A673 (cell line): ENCODE data around the gene CCR4.

ENCODE experiments used
- EZH2 ChIP-seq: fragments of 200-600 bp; sonication (generic); IDR thresholded peaks from 2 replicates; pipeline ENCODE4 v1.6.1; 2017; ENCODE audit warnings: borderline replicate concordance, low read depth, mild to moderate bottlenecking, mixed read lengths, antibody characterized with exemption, low read length; ENCODE audit not compliant: poor library complexity, severe bottlenecking
- TF ChIP-seq, protein P1 (sequence below): fragments of 300-800, 200-600 bp; sonication (generic); conservative IDR thresholded peaks from 2 replicates; pipeline ENCODE4 v1.5.1; 2017; ENCODE audit warnings: low read depth, mild to moderate bottlenecking, antibody characterized with exemption, low read length, moderate library complexity, mixed read lengths

DNA sequence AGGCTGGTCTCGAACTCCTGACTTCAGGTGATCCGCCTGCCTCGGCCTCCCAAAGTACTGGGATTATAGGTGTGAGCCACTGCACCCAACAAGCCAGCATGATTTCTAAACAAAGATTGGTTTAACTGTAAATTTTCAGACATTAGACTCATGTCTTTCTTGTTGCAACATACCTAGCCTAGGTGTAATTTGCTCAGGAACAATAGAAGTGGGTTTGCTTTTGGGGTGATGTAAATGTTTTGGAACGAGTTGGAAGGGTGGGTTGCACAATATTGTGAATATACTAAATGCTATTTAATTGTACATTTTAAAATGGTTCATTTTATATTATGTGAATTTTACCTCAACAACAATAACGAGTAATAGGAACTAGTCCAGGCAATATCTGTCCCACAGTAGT lies 7.1 kb downstream of the CCR4 start:
- TF ChIP-seq, protein P1, sequence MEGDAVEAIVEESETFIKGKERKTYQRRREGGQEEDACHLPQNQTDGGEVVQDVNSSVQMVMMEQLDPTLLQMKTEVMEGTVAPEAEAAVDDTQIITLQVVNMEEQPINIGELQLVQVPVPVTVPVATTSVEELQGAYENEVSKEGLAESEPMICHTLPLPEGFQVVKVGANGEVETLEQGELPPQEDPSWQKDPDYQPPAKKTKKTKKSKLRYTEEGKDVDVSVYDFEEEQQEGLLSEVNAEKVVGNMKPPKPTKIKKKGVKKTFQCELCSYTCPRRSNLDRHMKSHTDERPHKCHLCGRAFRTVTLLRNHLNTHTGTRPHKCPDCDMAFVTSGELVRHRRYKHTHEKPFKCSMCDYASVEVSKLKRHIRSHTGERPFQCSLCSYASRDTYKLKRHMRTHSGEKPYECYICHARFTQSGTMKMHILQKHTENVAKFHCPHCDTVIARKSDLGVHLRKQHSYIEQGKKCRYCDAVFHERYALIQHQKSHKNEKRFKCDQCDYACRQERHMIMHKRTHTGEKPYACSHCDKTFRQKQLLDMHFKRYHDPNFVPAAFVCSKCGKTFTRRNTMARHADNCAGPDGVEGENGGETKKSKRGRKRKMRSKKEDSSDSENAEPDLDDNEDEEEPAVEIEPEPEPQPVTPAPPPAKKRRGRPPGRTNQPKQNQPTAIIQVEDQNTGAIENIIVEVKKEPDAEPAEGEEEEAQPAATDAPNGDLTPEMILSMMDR = no peak
- no peak for TF ChIP-seq EZH2
